GM18505 (cell line): ENCODE results near the gene JAM3.

ENCODE experiments used
- ATAC-seq: cut with Tn5 transposase; IDR thresholded peaks from one replicate; pipeline ENCODE4 v1.9.1; 2021; ENCODE audit not compliant: unreplicated experiment
- POLR2A ChIP-seq: IDR thresholded peaks from 4 replicates; pipeline ENCODE4 v1.6.1; 2011; ENCODE audit warnings: borderline replicate concordance; ENCODE audit not compliant: insufficient read depth, insufficient read length; ENCODE audit errors: extremely low read depth

The JAM3 gene

GRCh38 chr11:134060316-134060715 is 8.6 kb upstream of the JAM3 start:
- ATAC-seq: no peak
- TF ChIP-seq POLR2A: no peak

- no peak for ATAC-seq
- TF ChIP-seq POLR2A: no peak
These were observed 6.4 kb upstream of the JAM3 start for GRCh38 chr11:134062265-134063123.

DNA sequence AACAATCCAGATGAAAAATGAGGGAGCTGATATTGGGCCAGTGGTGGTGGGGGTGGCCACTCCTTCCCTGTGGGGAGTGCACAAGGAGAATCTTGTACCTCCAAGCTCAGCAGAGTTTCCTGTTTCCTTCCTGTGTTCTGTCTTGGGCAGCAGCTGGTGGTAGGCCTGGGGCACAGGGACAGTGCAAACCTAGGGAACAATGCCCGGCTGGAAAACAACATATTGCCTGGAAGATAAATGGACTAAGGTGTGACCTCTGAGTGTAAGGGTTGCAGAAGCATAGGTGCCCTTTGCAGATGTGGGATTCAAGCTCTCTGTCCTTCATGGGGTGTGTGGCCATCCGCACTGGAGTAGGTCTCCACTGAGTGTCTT is 5.8 kb upstream of the JAM3 start:
- no peak for TF ChIP-seq POLR2A
- no peak for ATAC-seq

- TF ChIP-seq POLR2A: no peak
- no peak for ATAC-seq
These were observed 4.7 kb upstream of the JAM3 start for GRCh38 chr11:134063991-134064747.

DNA sequence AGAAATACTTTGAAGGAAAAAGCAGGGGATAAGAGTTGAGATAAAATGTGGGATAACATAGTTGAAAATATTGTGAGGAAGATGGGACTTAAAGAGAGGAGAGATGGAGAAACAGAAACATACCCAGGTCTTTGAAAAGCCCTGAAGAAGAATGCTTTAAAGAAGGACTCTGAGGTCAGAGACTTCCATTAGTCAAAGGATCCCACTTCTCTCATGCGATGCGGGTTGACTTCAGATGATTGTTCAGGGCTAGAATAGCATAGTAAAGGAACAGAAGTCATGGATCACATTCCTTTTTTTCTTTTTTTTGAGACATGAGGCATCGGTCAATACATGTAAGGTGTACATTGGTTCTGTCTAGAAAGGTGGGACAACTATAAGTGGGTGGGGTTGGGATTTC is 3.5 kb upstream of the JAM3 start:
- no peak for TF ChIP-seq POLR2A
- no peak for ATAC-seq

DNA sequence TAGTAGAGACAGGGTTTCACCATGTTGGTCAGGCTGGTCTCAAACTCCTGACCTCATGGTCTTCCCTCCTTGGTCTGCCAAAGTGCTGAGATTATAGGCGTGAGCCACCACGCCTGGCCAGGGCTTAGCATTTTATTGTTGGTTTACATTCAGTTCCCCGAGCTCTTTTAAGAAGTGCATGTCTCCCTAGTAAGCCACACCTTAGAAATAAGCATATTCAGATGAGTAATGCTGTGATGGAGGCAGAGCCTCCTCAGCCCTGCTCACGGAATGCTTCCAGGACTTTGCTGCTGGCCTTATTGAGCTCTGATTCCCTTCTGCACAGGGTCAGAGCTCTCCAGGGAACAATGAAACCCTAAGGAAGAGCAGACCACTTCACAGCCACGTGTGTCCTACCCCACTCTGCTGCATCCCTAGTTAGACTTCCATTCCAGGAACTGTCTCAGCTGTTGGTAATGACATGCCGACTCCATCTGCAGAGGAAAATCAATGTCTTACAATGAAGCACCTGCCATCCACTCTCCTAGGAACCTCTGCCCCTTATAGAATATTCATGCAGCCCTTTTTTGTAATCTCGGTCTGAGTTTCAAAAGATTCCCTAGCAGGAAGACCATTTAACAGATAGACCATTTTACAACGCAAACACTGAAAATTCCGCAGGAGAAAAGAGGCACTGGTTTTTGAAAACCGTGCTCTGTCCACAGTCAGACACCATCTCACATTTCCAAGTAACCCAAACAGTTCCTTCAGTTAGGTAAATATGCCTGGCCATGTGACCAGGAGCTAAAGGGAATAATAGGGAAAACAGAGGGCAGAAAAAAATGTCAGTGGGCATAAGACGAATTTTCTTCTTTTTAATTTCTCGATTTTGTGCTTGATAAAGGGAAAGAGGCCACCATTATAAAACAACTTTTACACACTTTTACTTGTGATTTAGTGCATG is 1.7 kb upstream of the JAM3 start:
- ATAC-seq: no peak
- no peak for TF ChIP-seq POLR2A

- ATAC-seq: no peak
- TF ChIP-seq POLR2A: no peak
These were observed 812 bp downstream of the JAM3 start for GRCh38 chr11:134069426-134070341.

GRCh38 chr11:134070342-134070845 is 1.5 kb downstream of the JAM3 start:
- no peak for ATAC-seq
- no peak for TF ChIP-seq POLR2A

DNA sequence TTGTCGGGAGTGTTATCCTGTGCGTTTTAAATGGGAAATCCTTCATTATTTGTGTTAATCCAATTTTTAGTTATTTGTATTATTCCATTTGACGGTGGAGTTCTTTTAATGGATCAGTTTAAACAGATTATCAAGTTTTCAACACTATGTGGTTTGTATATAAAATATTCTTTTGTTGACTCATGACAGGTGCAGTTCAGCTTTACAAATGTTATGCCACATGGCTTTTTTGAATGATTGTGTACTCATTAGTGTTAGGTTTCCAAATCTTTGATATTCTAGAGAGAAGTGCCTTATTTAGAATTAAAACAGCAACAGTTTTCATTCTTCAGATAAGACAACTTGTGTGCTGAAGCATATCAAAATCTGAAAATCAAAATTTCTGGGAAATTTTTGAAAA is 2.4 kb downstream of the JAM3 start:
- no peak for TF ChIP-seq POLR2A
- no peak for ATAC-seq

DNA sequence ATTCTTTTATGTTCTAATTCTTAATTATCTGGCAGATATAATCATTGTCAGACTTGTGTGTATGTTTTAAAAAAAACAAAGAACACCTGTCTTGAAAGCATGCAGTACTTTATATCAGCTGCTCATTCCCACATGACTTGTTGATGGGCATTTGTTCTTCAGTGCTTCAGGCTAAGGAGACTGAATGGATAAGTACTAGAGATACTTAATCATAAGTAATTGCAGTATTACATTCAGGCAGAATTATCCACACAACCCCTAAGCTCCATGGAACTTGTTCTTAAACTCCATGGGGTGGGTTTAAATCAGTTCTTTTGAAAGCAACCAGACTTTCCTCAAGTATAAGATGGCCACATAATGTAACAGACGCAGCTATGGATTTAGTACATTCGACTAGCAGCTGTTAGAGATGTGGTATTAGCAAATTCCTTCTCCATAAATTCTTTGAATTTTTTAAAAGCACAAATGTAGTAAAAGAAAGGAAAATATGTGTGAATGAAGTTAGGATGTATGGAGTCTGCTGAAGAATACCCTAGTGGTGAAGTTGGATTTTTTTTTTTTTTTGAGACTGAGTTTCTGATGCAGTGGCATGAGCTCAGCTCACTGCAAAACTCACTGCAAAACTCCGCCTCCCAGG is 3.0 kb downstream of the JAM3 start:
- TF ChIP-seq POLR2A: no peak
- ATAC-seq: no peak

DNA sequence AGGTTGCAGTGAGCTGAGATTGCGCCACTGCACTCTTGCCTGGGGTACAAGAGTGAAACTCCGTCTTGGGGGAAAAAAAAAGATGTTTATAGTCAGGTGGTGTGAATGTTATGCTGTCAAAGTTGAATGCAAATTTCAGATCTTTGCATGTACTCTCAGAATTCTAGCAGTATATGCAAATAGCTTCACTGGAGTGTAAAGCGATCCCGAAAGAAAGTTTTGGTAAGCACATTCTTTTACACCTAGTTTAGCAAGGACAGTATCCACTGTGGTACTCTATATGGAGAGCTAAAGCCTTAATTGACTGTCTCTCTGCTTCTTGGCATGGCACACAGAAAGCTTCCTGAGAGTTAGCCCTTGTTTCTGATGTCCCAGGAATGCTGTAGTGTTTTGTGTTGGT is 4.0 kb downstream of the JAM3 start:
- ATAC-seq: peak; percentile 44
- no peak for TF ChIP-seq POLR2A

DNA sequence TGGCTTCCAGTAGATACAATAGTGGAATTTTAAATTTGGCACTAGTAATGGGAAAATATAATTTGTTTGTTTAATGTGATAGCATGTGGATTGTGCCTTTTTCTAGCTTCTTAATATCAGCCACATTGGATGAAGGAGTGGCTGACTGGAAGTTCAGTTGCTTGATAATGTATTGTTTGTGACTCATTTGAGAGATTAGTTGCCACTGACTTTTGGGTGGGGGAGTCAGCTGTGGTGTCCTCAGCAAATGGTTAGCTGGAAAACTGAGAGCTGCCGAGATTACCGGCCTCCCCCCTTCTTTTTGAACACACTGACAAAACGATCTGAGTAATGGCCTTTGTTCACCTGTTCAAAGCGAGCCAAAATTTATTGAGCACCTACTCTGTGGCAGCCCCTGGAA is 5.5 kb downstream of the JAM3 start:
- TF ChIP-seq POLR2A: no peak
- no peak for ATAC-seq
